K562 (cell line): Measurements from ENCODE around the gene SLC16A6.

Source experiments
- CC2D1A ChIP-seq: fragments of 450-650 bp; IDR thresholded peaks from 2 replicates; pipeline ENCODE4 v1.6.1; 2017; ENCODE audit warnings: mild to moderate bottlenecking
- CTCF ChIP-seq, 3 experiments: IDR thresholded peaks in 2 of 3; conservative IDR thresholded peaks in 1 of 3; 2 replicates each; pipeline ENCODE4 v1.5.1; 2011 to 2012; ENCODE audit warnings: low read length in 3 of 3, mild to moderate bottlenecking in 3 of 3, control low read depth in 2 of 3, improper control_type of control experiment in 1 of 3, inconsistent platforms in 1 of 3, low read depth in 1 of 3, mixed read lengths in 1 of 3, moderate library complexity in 1 of 3; ENCODE audit not compliant: insufficient read depth in 2 of 3
- E2F1 ChIP-seq: sonication (generic); formaldehyde crosslinking; IDR thresholded peaks from 2 replicates; pipeline ENCODE4 v1.8.1; 2023; ENCODE audit warnings: mild to moderate bottlenecking, missing genetic modification reagents, moderate library complexity
- GTF2F1 ChIP-seq: IDR thresholded peaks from 2 replicates; pipeline ENCODE4 v1.6.1; 2011; ENCODE audit warnings: low read depth, low read length, improper control_type of control experiment
- HNRNPH1 ChIP-seq: fragments of 200-400 bp; formaldehyde crosslinking; optimal IDR thresholded peaks from 2 replicates; pipeline ENCODE3; 2017; ENCODE audit warnings: low read depth, mild to moderate bottlenecking, low read length, moderate library complexity
- NONO ChIP-seq, 2 experiments: fragments of 200-400 bp in 1 of 2; fragments of 450-650 bp in 1 of 2; formaldehyde crosslinking in 1 of 2; IDR thresholded peaks; 2 replicates each; pipeline ENCODE4 v1.6.1; 2017; ENCODE audit warnings: low read depth in 2 of 2, mild to moderate bottlenecking in 2 of 2, moderate library complexity in 2 of 2, low read length in 1 of 2
- PKNOX1 ChIP-seq: fragments of 450-650 bp; IDR thresholded peaks from 2 replicates; pipeline ENCODE4 v1.6.1; 2016
- SMAD1 ChIP-seq: fragments of 150-350 bp; IDR thresholded peaks from 2 replicates; pipeline ENCODE4 v1.6.1; 2014; ENCODE audit warnings: low read length, low read depth; ENCODE audit not compliant: partially characterized antibody
- ZFP91 ChIP-seq: sonication (generic); formaldehyde crosslinking; IDR thresholded peaks from 2 replicates; pipeline ENCODE4 v1.8.0; 2022; ENCODE audit warnings: mild to moderate bottlenecking, missing genetic modification reagents
- ZFX ChIP-seq: sonication (generic); formaldehyde crosslinking; IDR thresholded peaks from 2 replicates; pipeline ENCODE4 v1.8.0; 2022; ENCODE audit warnings: mild to moderate bottlenecking, missing genetic modification reagents, moderate library complexity
- ZNF280A ChIP-seq: fragments of 450-650 bp; IDR thresholded peaks from 2 replicates; pipeline ENCODE4 v1.6.1; 2018; ENCODE audit warnings: mild to moderate bottlenecking, low read depth; ENCODE audit not compliant: partially characterized antibody

GRCh38 chr17:68288804-68289203 is 2.1 kb downstream of the SLC16A6 start:
- TF ChIP-seq ZFP91 (no peak), PKNOX1 (no peak), HNRNPH1 (no peak), CTCF (IDR thresholded peaks at IDR 0.05 in 2 of 3, conservative IDR thresholded peaks at IDR 0.05 in 1 of 3; ENCODE audit: insufficient read depth in 2 of 3, low read depth in 1 of 3, low read length in 3 of 3) (0 out of 6 replicates have a peak, but pooled peaks of 1 of the 3 experiments have one; percentile 20), NONO (IDR thresholded peaks at IDR 0.05; ENCODE audit: low read depth in 2 of 2, low read length in 1 of 2) (no peak), SMAD1 (no peak), ZNF280A (no peak), CC2D1A (no peak), ZFX (no peak), GTF2F1 (no peak), E2F1 (CRISPR knock-in tag) (no peak)
